GM20431 (cell line): ENCODE measurements around the gene SHB.

Source experiments
- in situ Hi-C: fragments of 300-500 bp; cut with MseI, MboI; formaldehyde crosslinking; loops from one replicate; pipeline ENCODE4 v1.15.0; 2020; ENCODE audit warnings: low sequenced_read_pairs; ENCODE audit not compliant: unreplicated experiment

The SHB gene

DNA sequence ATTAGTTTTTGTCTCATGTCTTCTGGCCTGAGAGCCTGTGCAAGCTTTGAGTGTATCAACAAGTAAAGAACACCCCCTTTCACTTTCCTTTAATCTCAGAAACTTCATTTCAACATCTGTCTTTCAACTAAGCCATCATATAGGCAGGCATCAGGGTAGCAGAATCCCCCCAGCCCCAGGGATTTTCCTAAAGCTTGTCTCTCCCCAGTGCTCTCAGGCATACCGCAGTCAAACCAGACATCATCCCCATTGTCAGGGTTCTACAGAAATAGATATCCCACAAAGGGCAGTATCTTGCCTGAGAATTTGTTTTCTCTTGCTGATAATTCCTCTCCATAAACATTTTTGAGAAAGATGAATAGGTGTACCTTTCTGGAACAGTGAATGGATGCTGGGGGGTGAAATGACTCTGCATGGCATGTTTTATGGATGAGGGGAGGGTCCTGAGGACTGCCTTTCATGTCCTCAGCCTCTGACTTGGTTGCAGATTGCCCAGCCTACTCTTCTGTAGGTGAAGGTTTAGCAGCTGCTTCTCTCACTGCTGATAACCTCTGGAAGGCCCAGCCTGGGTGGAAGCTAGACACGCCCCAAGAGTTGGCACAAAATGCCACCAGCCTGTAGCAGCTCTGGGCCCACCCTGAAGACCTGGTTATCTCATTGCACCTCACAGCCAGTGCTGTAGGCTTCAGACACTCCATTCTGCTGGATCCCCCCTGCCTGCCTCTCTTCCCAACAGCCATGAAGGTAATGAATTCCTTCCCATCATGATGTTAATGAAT is 20.5 kb upstream of the SHB start:
- in situ Hi-C loops: loop anchor here (10.0 kb wide), 1 partner anchor 275 kb away; no protein-coding TSS in a partner anchor

DNA sequence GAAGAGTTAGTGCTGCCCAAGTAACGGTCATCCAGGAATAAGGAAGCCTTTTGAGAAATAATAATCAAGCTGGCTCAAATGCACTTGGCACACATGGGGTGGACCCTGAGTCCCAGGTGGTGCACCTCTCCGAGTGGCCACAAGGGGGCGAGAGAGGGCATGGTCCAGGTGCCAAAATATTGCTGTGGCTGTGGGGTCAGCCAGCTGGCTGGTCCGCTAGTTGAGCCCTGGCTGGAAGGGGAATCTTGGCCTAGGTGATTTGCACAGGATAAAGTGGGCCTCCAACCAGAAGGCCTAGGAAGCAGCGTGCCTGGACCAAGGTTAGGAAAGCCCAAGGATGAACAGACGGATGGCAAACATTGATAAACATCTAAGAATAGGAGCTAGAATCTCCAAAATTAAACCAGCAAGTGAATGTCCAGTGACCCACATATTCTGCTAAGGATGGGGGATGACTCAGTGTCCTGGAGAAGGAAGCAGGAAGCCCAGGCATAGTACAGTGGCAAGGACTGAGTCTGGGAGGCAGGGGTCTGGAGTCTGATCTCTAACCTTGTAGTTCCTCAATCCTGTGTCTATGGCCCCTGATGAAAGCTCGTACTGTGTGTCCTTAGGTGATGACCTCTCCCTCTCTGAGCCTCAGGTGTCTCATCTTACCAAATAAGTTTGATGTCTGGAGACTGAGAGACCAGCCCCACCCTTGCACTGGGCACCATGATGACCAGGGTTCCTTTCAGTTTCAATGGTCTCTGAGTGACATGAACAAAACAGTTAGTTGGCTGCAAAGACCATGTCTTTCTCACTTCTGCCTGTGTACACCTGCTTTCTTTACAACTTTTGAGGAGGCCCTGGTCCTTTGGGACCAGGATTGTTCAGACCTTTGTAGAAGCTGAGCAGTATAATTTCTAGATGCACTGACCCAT is 19.2 kb upstream of the SHB start:
- in situ Hi-C loops: loop anchor here (10.0 kb wide), 1 partner anchor 277 kb away; no protein-coding TSS in a partner anchor

DNA sequence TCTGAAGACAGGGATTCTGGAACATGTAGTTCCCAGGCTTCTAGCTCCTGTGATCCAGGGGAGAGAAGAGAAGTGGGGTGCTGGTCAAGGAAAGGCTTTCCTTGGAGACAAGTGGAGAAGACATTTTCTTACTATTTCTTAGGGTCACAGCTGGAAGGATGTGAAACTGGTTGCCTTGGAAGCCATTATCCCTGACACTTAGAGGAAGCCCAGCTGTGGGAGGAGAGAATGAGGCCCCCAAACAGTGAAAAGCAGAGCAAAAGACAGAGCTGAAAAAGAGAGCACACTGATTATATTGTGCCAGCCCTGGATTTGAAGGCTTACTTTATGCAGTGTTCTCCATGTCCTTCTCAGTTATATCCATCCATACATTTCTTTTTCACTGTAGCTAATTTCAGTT is 17.5 kb upstream of the SHB start:
- in situ Hi-C loops: loop anchor here (10.0 kb wide), 1 partner anchor 278 kb away; no protein-coding TSS in a partner anchor

DNA sequence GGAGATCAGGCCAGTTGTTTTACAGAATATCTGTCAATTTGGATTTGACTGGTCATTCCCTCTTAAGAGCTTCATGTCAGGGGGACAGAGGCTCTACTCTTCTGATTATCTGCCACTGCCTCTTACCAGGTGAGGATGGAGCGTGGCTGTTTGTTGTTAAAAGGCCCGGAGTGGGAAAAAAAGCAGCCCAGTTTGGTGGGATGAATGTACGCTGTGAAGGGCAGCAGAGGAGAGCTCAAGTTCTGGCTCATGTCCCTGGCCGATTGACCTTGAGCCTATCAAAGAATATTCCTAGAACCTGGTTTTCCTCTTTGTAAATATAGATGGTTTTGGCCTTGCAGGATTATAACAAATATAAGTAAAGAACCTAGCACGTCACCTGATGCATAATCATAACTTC is 16.3 kb upstream of the SHB start:
- in situ Hi-C loops: loop anchor here (10.0 kb wide), 1 partner anchor 279 kb away; no protein-coding TSS in a partner anchor

DNA sequence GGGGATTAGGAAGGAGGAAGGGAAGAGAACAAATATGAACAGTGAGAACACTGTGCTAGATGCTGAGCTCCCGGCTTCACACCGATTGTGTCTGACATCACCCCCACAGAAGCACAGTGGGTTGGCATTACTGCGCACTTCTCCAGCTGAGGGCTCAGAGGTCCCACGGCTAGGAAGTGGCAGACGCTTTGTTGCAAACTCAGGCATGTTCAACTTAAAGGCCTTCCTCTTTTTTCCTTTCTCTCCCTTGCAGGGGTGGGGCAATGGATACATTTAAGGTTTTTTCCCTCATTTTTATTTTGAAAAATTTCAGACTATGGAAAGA is 15.5 kb upstream of the SHB start:
- in situ Hi-C loops: loop anchor here (10.0 kb wide), 1 partner anchor 280 kb away; no protein-coding TSS in a partner anchor

DNA sequence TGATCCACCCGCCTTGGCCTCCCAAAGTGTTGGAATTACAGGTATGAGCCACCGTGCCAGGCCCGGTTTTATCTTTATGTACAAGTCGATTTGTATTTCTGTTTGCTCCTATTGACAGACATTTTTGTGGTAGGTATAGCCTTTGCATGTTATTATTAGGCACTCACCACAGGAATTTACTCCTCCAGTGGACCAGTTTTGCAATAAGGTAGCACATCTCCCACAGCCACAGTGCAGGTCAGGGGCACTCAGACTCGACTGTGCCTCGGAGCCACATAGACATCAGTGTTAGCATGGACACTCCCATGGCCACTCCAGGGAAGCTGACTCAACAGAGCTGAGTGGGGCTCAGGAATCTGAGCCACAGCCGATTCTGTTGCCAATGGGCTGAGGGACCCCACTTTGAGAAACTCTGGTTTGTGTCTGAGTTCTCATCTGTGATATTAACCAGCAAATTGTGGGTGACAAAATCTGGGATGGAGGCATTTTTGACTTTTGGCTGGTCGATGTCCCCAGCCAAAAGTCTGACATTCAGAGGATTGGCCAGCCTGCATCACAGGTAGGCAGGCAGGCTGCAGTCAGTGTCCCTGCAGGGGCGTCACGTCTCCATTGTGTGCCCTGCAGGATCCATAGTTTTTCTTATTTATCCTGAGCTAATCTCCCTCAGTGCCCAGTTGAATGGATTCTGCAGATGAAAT is 15.0 kb upstream of the SHB start:
- in situ Hi-C loops: loop anchor here (10.0 kb wide), 1 partner anchor 281 kb away; no protein-coding TSS in a partner anchor

DNA sequence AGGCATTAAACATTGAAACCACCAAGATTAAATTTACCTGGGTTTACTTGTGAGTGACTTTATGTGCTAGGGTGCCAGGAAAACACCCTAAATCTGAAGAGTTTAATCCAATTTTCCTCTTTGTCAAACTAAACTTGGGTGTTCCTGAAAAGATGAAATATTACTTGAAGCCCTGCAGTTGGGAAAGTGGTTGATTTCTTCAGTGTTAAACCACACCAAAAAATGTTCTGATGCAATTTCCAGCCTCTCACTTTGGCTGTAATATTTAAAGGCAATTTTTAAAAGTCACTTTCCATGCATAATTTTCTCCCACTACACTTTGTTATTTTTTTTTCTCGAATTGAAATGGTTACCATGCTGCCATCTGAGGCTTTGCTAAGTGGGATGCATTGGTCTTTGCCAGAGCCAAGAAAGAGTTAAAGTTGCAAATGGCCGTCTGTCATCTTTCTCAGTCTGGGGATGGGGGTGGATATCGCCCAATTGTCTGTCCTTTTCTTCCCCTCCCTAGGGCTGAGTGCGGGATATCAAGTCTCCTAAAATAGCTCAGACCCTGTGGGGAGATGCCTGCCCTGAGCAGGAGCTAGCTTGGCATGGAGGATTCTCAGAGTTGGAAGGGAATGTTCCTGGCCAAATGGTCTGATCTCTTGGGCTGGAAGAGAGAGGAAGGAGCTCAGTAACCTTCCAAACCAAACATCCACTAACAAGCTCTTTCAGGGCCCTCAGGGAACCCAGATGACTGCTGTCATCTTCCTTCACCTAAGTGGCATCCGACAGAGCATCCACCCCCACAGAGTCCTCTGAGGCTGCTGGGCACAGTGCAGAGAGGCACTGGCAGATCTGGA is 13.6 kb upstream of the SHB start:
- in situ Hi-C loops: loop anchor here (10.0 kb wide), 1 partner anchor 282 kb away; no protein-coding TSS in a partner anchor

DNA sequence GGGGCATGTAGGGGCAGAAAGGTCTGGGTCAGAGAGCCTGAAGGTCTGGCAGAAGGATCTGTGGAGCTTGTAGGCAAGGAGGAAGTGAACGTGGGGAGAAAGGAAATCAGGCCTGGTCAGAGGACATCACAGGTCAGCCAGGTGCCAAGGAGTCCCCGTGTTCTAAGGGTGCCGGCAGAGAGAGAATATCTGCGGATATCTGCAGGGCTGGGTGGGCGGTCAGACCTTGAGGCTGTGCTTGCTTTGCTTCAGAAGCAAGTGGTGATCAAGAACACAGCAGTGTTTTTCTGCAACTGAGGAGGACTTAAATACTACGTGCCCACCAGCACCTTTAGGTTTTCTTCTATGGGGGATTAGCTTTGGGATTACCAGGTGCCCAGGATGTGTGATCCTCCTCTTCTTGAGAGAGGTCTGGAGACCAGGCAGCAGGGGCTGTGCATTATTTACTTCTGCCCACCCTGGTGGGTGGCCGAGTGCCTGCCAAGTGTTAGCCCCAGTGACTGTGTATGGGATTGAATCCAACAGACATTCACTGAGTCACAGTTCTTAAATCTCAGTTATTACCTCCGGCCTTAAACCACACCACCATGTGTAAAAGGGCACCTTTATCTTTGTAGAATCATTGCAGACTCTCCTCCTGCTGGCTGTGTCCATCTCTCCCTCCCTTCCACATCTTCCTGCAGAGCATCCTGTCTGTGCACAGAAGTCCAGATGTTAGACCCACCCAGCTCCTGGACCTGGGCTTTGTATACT is 12.5 kb upstream of the SHB start:
- in situ Hi-C loops: loop anchor here (10.0 kb wide), 1 partner anchor 283 kb away; no protein-coding TSS in a partner anchor

DNA sequence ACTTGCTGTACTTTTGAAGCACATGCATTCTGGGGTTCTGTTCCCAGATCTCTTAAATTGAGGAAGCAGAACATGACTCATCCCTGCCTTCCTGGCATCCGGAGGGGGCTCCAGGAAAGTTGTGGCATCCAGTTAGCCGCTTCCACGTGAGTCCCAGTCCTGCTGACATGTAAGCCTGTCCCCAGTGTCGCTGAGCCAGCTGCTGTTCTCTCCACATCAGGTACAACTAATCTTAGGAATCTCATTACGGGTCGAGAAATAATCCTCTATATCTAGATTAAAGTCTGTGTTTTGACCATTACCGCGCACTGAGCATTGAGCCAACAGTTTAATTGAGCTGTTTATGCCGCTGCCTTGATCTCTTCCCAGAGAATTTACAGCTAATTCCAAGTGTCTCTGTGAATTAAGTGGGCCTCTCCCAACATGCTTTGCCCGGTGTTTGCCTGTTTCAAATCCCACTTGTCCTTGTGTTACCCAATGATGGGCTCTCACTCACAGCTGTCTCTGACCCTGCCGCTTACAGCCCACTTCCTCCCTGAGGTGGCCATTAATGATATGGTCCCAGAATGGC is 10.5 kb upstream of the SHB start:
- in situ Hi-C loops: loop anchor here (10.0 kb wide), 1 partner anchor 285 kb away; no protein-coding TSS in a partner anchor

DNA sequence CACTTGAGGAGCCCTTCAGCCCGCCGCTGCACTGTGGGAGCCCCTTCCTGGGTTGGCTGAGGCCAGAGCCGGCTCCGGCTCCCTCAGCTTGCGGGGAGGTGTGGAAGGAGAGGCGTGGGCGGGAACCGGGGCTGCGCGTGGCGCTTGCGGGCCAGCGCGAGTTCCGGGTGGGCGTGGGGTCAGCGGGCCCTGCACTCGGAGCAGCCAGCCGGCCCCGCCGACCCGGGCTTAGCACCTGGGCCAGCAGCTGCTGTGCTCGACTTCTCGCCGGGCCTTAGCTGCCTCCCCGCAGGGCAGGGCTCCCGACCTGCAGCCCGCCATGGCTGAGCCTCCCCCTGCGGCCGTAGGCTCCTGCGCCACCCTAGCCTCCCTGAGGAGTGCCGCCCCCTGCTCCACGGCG is 6.2 kb upstream of the SHB start:
- in situ Hi-C loops: no loop called here

DNA sequence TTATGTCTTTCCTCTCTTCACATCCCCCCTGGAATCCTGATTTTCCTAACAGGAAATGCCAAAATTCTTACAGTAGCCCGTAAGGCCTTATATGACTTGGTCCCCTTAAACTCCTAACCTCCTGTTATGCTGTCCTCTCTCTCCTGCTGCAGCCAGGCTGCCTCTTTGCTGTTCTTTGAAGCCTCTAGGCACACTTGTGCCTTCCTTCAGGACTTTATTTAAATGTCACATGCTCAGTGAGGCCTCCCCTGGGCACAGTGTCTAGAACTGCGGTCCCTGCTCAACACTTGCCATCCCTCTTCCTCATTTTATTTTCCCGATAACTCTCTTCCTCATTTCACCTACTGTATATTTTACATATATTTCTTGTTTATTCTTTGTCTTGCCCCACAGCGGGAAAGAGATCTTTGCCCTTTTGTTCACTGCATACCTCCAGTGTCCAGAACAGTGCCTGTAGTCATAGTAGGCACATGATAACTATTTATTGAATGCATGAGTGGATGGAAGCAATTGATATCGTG is 5.5 kb upstream of the SHB start:
- in situ Hi-C loops: no loop called here

DNA sequence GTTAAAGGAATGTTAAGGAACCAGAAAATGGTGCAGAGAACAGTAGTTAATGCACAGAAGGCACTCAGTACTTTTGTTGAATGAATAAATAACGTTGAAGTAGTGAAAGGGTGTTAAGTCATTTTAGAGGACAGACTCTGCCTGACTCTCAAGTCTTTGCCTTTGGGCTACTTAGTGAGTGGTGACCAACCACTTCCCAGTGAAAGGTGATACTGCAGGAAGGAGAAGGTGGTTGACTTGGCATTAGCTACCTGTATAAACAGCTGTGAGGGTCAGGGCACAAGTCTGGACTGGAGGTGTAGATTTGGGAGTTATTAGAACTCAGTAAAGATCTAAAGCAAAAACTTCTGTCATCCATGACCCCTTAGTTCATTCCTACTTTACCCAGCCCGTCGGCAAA is 4.9 kb upstream of the SHB start:
- in situ Hi-C loops: no loop called here

DNA sequence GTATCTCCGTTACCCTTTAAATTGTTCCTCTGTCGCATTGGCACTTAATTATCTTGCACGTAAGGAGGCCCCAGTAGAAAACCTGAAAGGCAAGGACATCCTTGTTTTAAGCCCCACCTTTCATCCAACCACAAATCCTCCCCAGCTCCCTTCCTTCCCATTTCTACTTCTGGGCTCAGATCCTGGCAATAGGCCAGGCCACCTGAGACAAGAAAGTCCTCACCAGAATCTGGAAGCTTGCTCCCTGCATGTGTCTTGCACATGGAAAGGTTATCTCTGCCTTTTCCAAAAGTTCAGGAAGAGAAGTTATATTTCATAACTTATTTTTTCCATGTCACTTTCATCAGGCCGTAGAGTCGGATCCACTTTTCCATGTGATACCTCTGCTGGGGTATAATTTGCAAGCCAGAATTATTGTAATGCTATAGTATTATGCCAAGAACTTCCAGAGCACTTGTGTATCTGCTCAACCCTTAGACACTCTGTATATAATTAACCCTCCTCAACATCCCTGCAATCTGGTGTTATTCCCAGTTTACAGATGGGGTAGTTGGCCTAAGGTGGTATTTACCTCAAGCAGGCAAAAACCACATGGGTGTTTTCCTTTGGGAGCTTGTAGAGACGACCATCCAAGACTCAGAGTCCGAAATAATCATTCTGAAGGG is 2.6 kb upstream of the SHB start:
- in situ Hi-C loops: no loop called here

DNA sequence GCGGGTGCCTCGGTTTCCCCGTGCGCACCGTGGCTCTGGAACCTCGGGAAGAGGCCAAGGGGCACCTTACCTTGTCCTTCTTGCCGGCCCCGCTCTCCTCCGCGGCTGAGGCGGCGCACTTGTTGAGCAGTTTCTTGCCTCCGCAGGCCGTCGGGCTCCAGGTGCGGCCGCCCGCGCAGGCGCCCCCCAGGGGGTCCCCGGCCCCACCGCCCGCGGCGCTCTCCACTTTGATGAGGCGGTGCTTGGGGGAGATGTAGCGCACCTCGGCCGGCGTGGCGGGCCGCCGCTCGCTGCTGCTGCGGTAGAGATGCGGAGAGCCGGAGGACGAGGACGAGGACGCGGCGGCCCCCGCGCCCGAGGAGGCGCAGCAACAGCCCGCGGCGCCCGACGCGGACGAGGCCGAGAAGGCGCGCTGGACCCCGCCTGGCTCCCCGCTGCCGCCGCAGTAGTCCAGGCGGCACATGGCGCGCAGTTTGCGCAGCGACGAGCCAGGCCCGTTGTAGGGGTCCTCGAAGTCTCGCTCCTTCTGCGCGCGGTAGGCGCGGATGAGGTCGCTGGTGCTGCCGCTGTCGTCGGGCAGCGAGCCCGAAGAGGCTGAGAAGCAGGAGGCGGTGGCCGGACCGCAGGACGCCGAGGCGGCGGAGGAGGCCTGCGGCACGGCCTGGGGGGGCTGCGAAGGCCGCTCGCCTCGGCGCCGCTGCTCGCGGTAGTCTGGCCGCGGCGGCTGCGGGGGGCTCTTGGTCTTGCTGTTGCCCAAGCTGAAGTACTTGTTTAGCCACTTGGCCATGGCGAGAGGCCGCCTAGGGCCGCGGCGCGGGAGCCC is 957 bp downstream of the SHB start:
- in situ Hi-C loops: loop anchor here (10.0 kb wide), 1 partner anchor 143 kb away; no protein-coding TSS in a partner anchor

DNA sequence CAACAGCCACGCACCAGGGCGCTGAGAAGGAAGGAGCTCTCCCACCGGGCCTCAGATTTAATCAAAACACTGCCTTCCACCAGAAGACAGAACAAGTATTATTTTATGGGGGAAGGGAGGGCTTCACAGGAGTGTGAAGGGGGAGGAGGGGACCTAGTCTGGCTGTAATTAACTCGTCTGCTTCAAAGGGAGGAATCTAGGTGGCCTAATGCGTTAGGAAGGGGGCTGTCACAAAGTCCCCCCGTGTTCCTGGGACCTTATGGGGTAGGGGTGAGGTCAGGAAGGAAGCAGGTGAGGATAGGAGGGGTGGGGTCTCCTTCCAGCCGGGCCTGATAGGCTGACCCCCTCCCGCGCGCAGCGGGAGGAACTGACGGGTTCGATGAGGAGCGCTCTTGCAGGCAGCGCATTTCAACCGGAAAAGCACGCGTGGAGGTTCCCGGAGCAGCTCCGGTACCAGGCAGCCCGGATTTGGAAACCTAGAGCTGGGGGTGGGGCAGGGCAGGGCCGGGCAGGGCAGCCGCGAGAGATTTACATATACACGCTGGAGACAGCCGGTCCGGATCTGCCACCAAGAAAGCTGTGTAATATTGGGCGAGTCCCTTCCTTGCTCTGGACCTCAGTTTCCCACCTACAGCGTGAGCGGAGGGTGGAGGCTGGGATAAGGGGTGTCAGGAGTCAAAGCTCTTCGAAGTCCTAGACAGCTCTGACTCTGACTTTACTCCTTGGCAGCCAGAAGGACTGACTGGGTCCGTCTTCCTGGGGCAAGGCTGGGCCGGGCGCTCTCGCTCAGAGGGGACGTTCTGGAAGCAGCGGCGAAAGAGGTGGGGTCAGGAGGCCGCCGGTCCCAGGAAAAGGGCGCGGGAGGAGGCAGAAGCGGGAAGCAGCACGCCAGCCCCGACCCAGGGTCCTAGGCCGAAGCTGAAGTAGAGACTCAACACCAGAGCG is 1.8 kb downstream of the SHB start:
- in situ Hi-C loops: loop anchor here (10.0 kb wide), 1 partner anchor 142 kb away; no protein-coding TSS in a partner anchor
